Neural cell (in vitro differentiated cells): ENCODE data around the gene ZNF334. TPM values are rescaled to one million over a fixed set of nuclear protein-coding genes. Genes with fewer than 3 reads are reported as not detected.

Source experiments
- H2AFZ ChIP-seq: fragments of 200-600, 300-800 bp; sonication (generic), shearing (Covaris generic); 2 replicates; pipeline ENCODE4 v1.6.0; 2014; ENCODE audit warnings: low read depth, mild to moderate bottlenecking, antibody characterized with exemption, low read length, moderate library complexity
- H3F3A ChIP-seq: fragments of 200-600 bp; shearing (Covaris generic); 2 replicates; pipeline ENCODE4 v1.6.1; 2016; ENCODE audit warnings: mild to moderate bottlenecking, moderate library complexity, mixed read lengths, antibody characterized with exemption, low read length; ENCODE audit not compliant: insufficient read depth, poor library complexity, severe bottlenecking
- H3K27ac ChIP-seq: fragments of 200-600, 300-800 bp; sonication (generic), shearing (Covaris generic); 2 replicates; pipeline ENCODE4 v1.5.1; 2014; ENCODE audit warnings: mild to moderate bottlenecking, low read length, moderate library complexity
- H3K27me3 ChIP-seq: fragments of 300-800, 200-600 bp; sonication (generic), shearing (Covaris generic); 2 replicates; pipeline ENCODE4 v1.6.0; 2014; ENCODE audit warnings: mild to moderate bottlenecking, low read depth, low read length, moderate library complexity; ENCODE audit not compliant: insufficient read depth
- H3K36me3 ChIP-seq: fragments of 300-800, 200-600 bp; sonication (generic), shearing (Covaris generic); 2 replicates; pipeline ENCODE4 v1.5.1; 2014; ENCODE audit warnings: mild to moderate bottlenecking, antibody characterized with exemption, low read length, moderate library complexity; ENCODE audit not compliant: insufficient read depth
- H3K4me2 ChIP-seq: fragments of 300-800, 200-600 bp; sonication (generic), shearing (Covaris generic); 2 replicates; pipeline ENCODE4 v1.6.0; 2014; ENCODE audit warnings: mild to moderate bottlenecking, low read length
- H3K4me3 ChIP-seq: fragments of 300-800, 200-600 bp; sonication (generic), shearing (Covaris generic); 2 replicates; pipeline ENCODE4 v1.5.1; 2014; ENCODE audit warnings: mild to moderate bottlenecking, low read length, moderate library complexity
- H3K79me2 ChIP-seq: fragments of 200-600 bp; shearing (Covaris generic); replicated peaks from 2 replicates; pipeline ENCODE4 v1.6.0; 2014; ENCODE audit warnings: mild to moderate bottlenecking, low read length, moderate library complexity; ENCODE audit not compliant: insufficient read depth
- H3K9ac ChIP-seq: fragments of 300-800, 200-600 bp; sonication (generic), shearing (Covaris generic); 2 replicates; pipeline ENCODE4 v1.6.1; 2016; ENCODE audit warnings: mild to moderate bottlenecking, low read length, mixed read lengths
- H3K9me2 ChIP-seq: fragments of 200-600 bp; shearing (Covaris generic); 2 replicates; pipeline ENCODE4 v1.6.1; 2016; ENCODE audit warnings: mild to moderate bottlenecking, low read length, mixed read lengths; ENCODE audit not compliant: insufficient read depth
- H3K9me3 ChIP-seq: fragments of 200-600, 300-800 bp; sonication (generic), shearing (Covaris generic); 2 replicates; pipeline ENCODE4 v1.6.1; 2016; ENCODE audit warnings: mild to moderate bottlenecking, mixed run types, low read length, moderate library complexity, mixed read lengths
- H4K20me1 ChIP-seq: fragments of 200-600 bp; shearing (Covaris generic); 2 replicates; pipeline ENCODE4 v1.6.1; 2016; ENCODE audit warnings: mild to moderate bottlenecking, mixed run types; ENCODE audit not compliant: insufficient read depth
- CTCF ChIP-seq: fragments of 450-650 bp; IDR thresholded peaks from 2 replicates; pipeline ENCODE4 v1.5.1; 2014; ENCODE audit warnings: antibody characterized with exemption, mild to moderate bottlenecking, moderate library complexity; ENCODE audit not compliant: poor library complexity, severe bottlenecking
- EP300 ChIP-seq: fragments of 450-650 bp; conservative IDR thresholded peaks from 2 replicates; pipeline ENCODE4 v1.6.1; 2014; ENCODE audit warnings: antibody characterized with exemption, mild to moderate bottlenecking, moderate library complexity; ENCODE audit not compliant: poor library complexity, severe bottlenecking
- EZH2 ChIP-seq: fragments of 200-600, 300-800 bp; shearing (Covaris generic), sonication (generic); IDR thresholded peaks from 2 replicates; pipeline ENCODE4 v1.6.1; 2014; ENCODE audit warnings: antibody characterized with exemption, low read length, borderline replicate concordance, mild to moderate bottlenecking; ENCODE audit not compliant: insufficient read depth, poor library complexity, severe bottlenecking
- MXI1 ChIP-seq: fragments of 450-650 bp; conservative IDR thresholded peaks from 2 replicates; pipeline ENCODE4 v1.6.1; 2014; ENCODE audit warnings: antibody characterized with exemption, mild to moderate bottlenecking; ENCODE audit not compliant: poor library complexity, severe bottlenecking
- POLR2AphosphoS5 ChIP-seq: IDR thresholded peaks from 2 replicates; pipeline ENCODE4 v1.6.1; 2012
- RAD21 ChIP-seq: fragments of 450-650 bp; conservative IDR thresholded peaks from 2 replicates; pipeline ENCODE4 v1.6.1; 2014; ENCODE audit warnings: antibody characterized with exemption, mild to moderate bottlenecking, moderate library complexity
- REST ChIP-seq: IDR thresholded peaks from 2 replicates; pipeline ENCODE4 v1.6.1; 2012; ENCODE audit warnings: borderline replicate concordance
- SMC3 ChIP-seq: fragments of 450-650 bp; conservative IDR thresholded peaks from 2 replicates; pipeline ENCODE4 v1.6.1; 2014; ENCODE audit warnings: antibody characterized with exemption, mild to moderate bottlenecking, moderate library complexity; ENCODE audit not compliant: poor library complexity
- TAF1 ChIP-seq: IDR thresholded peaks from 2 replicates; pipeline ENCODE4 v1.6.1; 2012; ENCODE audit warnings: low read depth
- polyA plus RNA-seq: library from polyadenylated mRNA; depleted of rRNA; stranded (reverse); fragments of >200 nt; gene quantifications from 2 replicates; pipeline ENCODE4 v1.2.3, GENCODE V29; 2014

ZNF334 gene
- polyA plus RNA-seq, 1 donor from 2014 or later: 41.5 TPM

DNA sequence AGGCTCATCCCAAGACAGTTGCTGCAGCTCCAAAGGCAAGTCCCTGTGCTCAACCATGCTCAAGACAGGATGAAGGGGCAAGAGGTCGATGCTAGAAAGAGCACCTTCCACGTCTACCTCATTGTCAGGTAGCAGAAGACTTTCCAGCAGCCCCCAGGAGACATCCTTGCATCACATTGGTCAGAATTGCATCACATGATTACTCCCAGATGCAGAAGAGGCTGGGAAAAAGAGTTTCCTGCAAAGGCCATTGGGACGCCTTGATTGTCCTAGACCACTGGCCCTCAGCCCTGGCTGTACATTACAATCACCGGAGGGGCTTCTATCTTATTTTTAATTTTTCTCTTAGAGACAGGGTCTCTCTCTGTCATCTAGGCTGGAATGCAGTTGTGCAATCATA lies 17.3 kb upstream of the ZNF334 start:
- no peaks in the 10 kb centered on the region for H3K36me3 ChIP-seq
- H3K4me2 ChIP-seq: no peak overlapping the region
- H3K9me3 ChIP-seq: no peaks in the 10 kb centered on the region
- TF ChIP-seq MXI1: no peak
- no peak for TF ChIP-seq TAF1
- no peak for TF ChIP-seq RAD21
- H3K79me2 ChIP-seq: no peaks in the 10 kb centered on the region
- no peak overlapping the region for H3K4me3 ChIP-seq
- no peak overlapping the region for H2AFZ ChIP-seq
- no peaks in the 10 kb centered on the region for H3K27me3 ChIP-seq
- H3K9ac ChIP-seq: no peak overlapping the region
- no peaks in the 10 kb centered on the region for H4K20me1 ChIP-seq
- no peak overlapping the region for H3K27ac ChIP-seq
- H3F3A ChIP-seq: no peaks in the 10 kb centered on the region
- no peaks in the 10 kb centered on the region for H3K9me2 ChIP-seq

DNA sequence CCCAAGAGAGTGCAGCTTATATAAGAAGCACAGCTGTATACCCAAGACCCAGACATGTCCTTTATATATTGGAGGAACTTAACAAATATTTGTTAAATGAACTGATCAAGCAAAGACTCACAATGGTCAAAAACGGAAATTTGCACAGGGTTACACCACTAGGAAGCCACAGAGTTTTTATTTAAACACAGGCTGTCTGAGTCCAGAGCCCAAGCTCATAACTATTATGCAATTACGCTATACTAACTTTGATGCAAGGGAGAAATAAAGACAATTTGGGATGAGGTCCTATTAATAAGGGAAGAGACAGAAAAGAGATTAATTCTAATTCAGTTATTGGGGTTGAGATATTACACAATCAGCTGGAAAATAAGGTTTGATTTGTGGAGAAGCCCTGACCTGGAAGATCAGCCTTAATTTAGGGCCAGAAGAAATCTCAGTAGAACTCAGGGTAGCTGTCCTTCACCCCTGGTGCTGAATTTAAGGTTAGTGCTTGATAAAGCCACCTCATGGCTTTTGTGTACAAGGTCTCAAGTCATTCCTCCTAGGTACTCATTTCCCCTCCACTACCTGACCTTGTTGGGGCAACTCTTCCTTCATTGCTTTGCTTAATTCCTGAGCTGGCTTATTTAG lies 10.5 kb upstream of the ZNF334 start:
- H3K9me2 ChIP-seq: no peaks in the 10 kb centered on the region
- H4K20me1 ChIP-seq: no peaks in the 10 kb centered on the region
- H3K79me2 ChIP-seq: no peaks in the 10 kb centered on the region
- H3K4me2 ChIP-seq: no peak overlapping the region
- no peaks in the 10 kb centered on the region for H3F3A ChIP-seq
- no peak overlapping the region for H2AFZ ChIP-seq
- TF ChIP-seq EZH2 (no peak), REST (no peak), CTCF (no peak), POLR2AphosphoS5 (no peak), EP300 (no peak), TAF1 (no peak), RAD21 (no peak), SMC3 (no peak), MXI1 (no peak)
- H3K4me3 ChIP-seq: no peak overlapping the region
- H3K9me3 ChIP-seq: no peaks in the 10 kb centered on the region
- no peak overlapping the region for H3K27ac ChIP-seq
- no peak overlapping the region for H3K9ac ChIP-seq
- no peaks in the 10 kb centered on the region for H3K27me3 ChIP-seq
- H3K36me3 ChIP-seq: no peaks in the 10 kb centered on the region

DNA sequence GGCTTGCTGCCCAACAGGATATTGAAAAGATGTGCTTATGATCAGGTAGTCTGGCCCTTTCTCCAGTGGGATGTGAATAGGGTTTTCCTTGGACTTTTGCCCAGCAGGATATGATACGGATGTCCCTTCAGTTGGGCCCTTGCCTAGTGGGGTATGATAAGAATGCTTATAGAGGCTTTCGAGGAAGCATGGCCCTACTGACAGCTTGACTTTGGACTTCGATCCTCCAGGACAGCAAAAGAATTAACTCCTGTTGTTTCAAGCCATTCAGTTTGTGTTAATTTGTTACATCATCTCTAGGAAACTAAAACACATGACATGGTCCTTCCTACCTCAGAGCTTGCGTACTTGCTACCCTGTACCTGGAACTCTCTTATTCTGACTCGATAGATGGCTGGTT lies 9.7 kb upstream of the ZNF334 start:
- no peak overlapping the region for H3K9ac ChIP-seq
- H3K79me2 ChIP-seq: no peaks in the 10 kb centered on the region
- H3K9me3 ChIP-seq: no peaks in the 10 kb centered on the region
- H3K27ac ChIP-seq: no peak overlapping the region
- no peaks in the 10 kb centered on the region for H3F3A ChIP-seq
- TF ChIP-seq RAD21 (no peak), REST (no peak), EZH2 (no peak), MXI1 (no peak), EP300 (no peak), TAF1 (no peak), SMC3 (no peak), CTCF (no peak), POLR2AphosphoS5 (no peak)
- no peaks in the 10 kb centered on the region for H3K36me3 ChIP-seq
- H3K9me2 ChIP-seq: no peaks in the 10 kb centered on the region
- no peaks in the 10 kb centered on the region for H3K27me3 ChIP-seq
- H3K4me3 ChIP-seq: no peak overlapping the region
- H2AFZ ChIP-seq: no peak overlapping the region
- H3K4me2 ChIP-seq: no peak overlapping the region
- no peaks in the 10 kb centered on the region for H4K20me1 ChIP-seq
